BLaER1 treated with 17β-estradiol and CSF1 and Interleukin-3, amounts not matched to agents 10 nM and 100 nM (cell line): ENCODE data around the gene HMCES.

Experiments
- H3K27ac ChIP-seq, 11 experiments: shearing (Covaris generic); formaldehyde crosslinking; 2 replicates each; pipeline ENCODE4 v1.8.1; 2022
- H3K27me3 ChIP-seq, 11 experiments: shearing (Covaris generic); formaldehyde crosslinking; 2 replicates each; pipeline ENCODE4 v1.8.1; 2022
- H3K36me3 ChIP-seq, 11 experiments: shearing (Covaris generic); formaldehyde crosslinking; 2 replicates each; pipeline ENCODE4 v1.8.1; 2022
- H3K4me1 ChIP-seq, 10 experiments: shearing (Covaris generic); formaldehyde crosslinking; 2 replicates each; pipeline ENCODE4 v1.8.1; 2022
- H3K4me2 ChIP-seq, 11 experiments: shearing (Covaris generic); formaldehyde crosslinking; 2 replicates each; pipeline ENCODE4 v1.8.1; 2022
- H3K4me3 ChIP-seq, 10 experiments: shearing (Covaris generic); formaldehyde crosslinking; 2 replicates each; pipeline ENCODE4 v1.8.1; 2022
- H3K9ac ChIP-seq, 11 experiments: shearing (Covaris generic); formaldehyde crosslinking; 2 replicates each; pipeline ENCODE4 v1.8.1; 2022
- H3K9me3 ChIP-seq, 11 experiments: shearing (Covaris generic); formaldehyde crosslinking; replicated peaks in 1 of 11; 2 replicates each; pipeline ENCODE4 v1.8.1; 2022
- H4K20me1 ChIP-seq, 11 experiments: shearing (Covaris generic); formaldehyde crosslinking; 2 replicates each; pipeline ENCODE4 v1.8.1; 2022
- Cebpa-rat ChIP-seq, 11 experiments: shearing (Covaris generic); IDR thresholded peaks; 2 replicates each; pipeline ENCODE4 v1.8.1; 2022

The HMCES gene

DNA sequence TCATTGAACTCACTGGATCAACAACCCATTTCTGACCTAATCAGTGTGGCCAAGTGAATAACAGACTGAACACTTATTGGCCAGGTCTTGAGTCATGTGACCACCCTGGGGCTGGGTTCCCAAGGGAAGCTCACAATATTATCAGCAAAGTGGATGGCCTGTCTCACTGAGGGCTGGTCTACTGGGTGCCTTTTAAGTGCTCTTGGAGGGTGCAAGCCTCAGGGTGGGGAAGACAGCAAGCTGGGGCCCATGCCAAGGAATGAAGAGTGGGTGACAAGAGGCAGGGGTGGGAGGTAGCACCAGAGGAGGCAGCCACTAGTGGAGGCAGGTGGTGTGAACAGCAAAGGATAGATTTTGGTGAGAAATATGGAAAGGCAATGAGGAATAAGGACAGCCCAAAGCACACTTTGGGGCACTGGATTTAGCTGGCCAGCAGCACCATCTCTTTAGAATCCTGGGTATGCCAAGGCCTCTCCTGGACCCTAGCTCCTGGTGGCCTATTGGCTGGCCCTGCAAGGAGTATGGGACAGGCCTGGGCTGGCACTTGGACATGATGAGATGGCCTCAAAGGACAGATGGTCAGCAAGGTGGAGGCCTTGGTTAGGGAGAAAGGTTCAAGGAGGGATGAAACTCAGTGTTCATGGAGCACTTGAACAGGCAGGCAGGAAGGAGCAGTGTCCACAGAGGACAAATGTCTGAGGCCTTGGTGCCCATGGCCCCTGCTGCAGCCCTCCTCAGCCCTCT, 34.2 kb downstream of the HMCES start:
- Histone ChIP-seq H4K20me1 (peaks cover 9 to 46% (median 26%) of the 10 kb centered on the region in 11 experiments; a peak in 16 of 22 replicates), H3K4me1 (peaks cover 27 to 39% (median 32%) of the 10 kb centered on the region in 10 experiments), H3K9me3 (no peaks in the 10 kb centered on the region), H3K36me3 (peaks cover 0 to 2% (median 0%) of the 10 kb centered on the region in 11 experiments; a peak in 3 of 22 replicates), H3K9ac (peak overlapping the region in 2 of 11 experiments; percentile 95 to 96; a peak in 1 of 22 replicates), H3K27ac (peak overlapping the region in 1 of 11 experiments; percentile 10; a peak in 1 of 22 replicates), H3K27me3 (no peaks in the 10 kb centered on the region), H3K4me3 (no peak overlapping the region; a peak in 1 of 20 replicates), H3K4me2 (peak overlapping the region in 9 of 11 experiments; percentile 88 to 96 (median 93); a peak in 15 of 22 replicates)
- no peak for TF ChIP-seq Cebpa-rat (IDR thresholded peaks at IDR 0.05)

GRCh38 chr3:129313415-129313664, 34.7 kb downstream of the HMCES start:
- TF ChIP-seq Cebpa-rat (IDR thresholded peaks at IDR 0.05) = no peak
- Histone ChIP-seq H3K36me3 (no peaks in the 10 kb centered on the region; a peak in 2 of 22 replicates), H3K27ac (peak overlapping the region in 2 of 11 experiments; percentile 10 to 93; a peak in 1 of 22 replicates), H3K9ac (peak overlapping the region in 4 of 11 experiments; percentile 91 to 96 (median 96); a peak in 3 of 22 replicates), H3K4me3 (peak overlapping the region in 1 of 10 experiments; percentile 95; a peak in 1 of 20 replicates), H3K4me1 (peaks cover 31 to 44% (median 37%) of the 10 kb centered on the region in 10 experiments), H3K4me2 (peak overlapping the region; percentile 88 to 96 (median 91); a peak in 20 of 22 replicates), H3K9me3 (no peaks in the 10 kb centered on the region), H4K20me1 (peaks cover 9 to 46% (median 26%) of the 10 kb centered on the region in 11 experiments; a peak in 16 of 22 replicates), H3K27me3 (no peaks in the 10 kb centered on the region)

DNA sequence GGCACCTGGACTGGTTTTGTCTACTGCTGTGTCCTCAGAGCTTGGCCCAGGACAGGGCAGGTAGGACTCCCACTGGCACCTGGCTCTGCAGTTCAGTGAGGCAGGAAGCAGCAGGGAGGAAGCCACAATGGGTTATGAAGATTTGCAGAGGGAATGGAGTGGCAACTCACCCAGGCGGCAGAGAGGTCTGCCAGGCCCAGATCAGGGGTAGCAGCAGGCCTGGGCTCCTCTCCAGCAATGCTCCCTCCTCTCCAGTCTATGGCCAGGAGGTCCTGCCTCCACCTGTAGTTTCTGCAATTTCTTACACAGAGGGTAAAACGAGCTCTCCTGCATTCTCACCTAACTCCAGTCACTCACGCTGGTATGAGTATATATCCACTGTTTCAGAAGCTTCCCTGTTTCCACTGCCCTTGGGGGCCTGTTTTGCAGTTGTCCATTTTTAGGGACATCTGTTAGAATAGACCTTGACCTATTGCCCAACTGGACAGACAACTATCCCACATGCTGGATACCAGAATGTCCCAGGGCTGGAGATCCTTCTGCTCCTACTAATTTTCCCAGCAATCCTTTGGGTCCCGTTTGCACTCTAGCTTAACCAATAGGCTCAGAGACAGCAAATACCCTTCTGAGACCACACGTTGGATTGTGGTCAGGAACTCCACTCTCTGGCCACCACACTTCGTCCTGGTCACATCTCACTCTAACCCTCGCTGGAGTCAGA, 35.2 kb downstream of the HMCES start:
- Histone ChIP-seq H3K4me2 (peak overlapping the region; percentile 88 to 96 (median 91)), H3K9ac (peak overlapping the region; percentile 91 to 99 (median 96); a peak in 21 of 22 replicates), H4K20me1 (peaks cover 9 to 49% (median 26%) of the 10 kb centered on the region in 11 experiments; a peak in 16 of 22 replicates), H3K9me3 (no peaks in the 10 kb centered on the region), H3K27me3 (no peaks in the 10 kb centered on the region), H3K27ac (peak overlapping the region in 10 of 11 experiments; percentile 92 to 98 (median 95); a peak in 16 of 22 replicates), H3K4me3 (peak overlapping the region; percentile 85 to 99 (median 90); a peak in 19 of 20 replicates), H3K4me1 (peaks cover 31 to 49% (median 42%) of the 10 kb centered on the region in 10 experiments), H3K36me3 (no peaks in the 10 kb centered on the region; a peak in 2 of 22 replicates)
- TF ChIP-seq Cebpa-rat (IDR thresholded peaks at IDR 0.05) = no peak

- H3K27ac ChIP-seq = peak overlapping the region; percentile 92 to 98 (median 94)
- H3K4me3 ChIP-seq = peak overlapping the region; percentile 85 to 99 (median 90)
- peaks cover 0 to 6% (median 0%) of the 10 kb centered on the region in 11 experiments; a peak in 4 of 22 replicates for H3K36me3 ChIP-seq
- H3K27me3 ChIP-seq = no peaks in the 10 kb centered on the region
- H3K4me1 ChIP-seq = peaks cover 31 to 54% (median 46%) of the 10 kb centered on the region in 10 experiments
- no peaks in the 10 kb centered on the region for H3K9me3 ChIP-seq
- H3K9ac ChIP-seq = peak overlapping the region; percentile 91 to 99 (median 96)
- peaks cover 9 to 52% (median 26%) of the 10 kb centered on the region in 11 experiments; a peak in 16 of 22 replicates for H4K20me1 ChIP-seq
- H3K4me2 ChIP-seq = peak overlapping the region; percentile 88 to 96 (median 91)
- no peak for TF ChIP-seq Cebpa-rat (IDR thresholded peaks at IDR 0.05)
Measured at GRCh38 chr3:129314386-129315222, 35.9 kb downstream of the HMCES start.

DNA sequence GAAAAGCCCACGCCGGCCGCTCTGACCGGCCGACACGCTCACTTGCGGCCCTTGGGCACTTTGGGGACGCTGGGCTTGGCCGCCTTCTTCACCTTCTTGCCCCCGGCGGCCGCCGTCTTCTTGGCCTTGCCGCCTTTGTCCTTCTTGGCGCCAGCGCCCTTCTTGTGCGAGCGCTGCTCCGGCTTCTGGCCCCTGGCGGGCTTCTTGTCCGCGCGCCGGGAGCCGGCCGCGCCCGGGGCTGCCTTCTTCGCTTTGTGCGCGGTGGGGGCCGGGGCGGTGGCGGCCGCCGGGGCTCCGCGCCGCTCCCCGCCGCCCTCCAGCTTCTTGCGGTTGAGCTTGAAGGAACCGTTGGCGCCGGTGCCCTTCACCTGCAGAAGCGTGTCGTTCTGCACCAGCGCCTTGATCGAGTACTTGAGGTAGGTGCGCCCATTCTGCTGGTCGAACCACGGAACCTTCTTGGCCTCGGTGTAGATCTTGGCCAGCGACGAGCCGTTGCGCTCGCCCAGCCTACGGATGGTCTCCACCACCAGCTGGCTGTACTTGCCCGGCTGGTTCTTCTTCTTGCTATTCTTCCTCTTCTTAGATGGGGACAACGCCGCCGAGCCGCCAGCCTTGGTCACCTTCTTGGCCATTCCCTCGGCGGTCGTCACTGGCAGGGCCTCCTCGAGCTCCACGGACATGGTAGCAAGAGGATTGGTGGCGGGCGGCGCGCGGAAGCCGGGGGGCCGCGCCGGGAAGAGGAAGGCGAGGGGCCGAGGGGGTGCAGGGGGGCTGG, 36.7 kb downstream of the HMCES start:
- Histone ChIP-seq H3K4me3 (peak overlapping the region; percentile 85 to 99 (median 90)), H4K20me1 (peaks cover 9 to 50% (median 26%) of the 10 kb centered on the region in 11 experiments; a peak in 16 of 22 replicates), H3K27me3 (no peaks in the 10 kb centered on the region), H3K9me3 (no peaks in the 10 kb centered on the region), H3K4me2 (peak overlapping the region; percentile 88 to 96 (median 91)), H3K27ac (peak overlapping the region; percentile 92 to 98 (median 94)), H3K9ac (peak overlapping the region; percentile 91 to 99 (median 96)), H3K4me1 (peaks cover 29 to 54% (median 44%) of the 10 kb centered on the region in 10 experiments), H3K36me3 (peaks cover 0 to 14% (median 3%) of the 10 kb centered on the region in 11 experiments; a peak in 7 of 22 replicates)
- TF ChIP-seq Cebpa-rat (IDR thresholded peaks at IDR 0.05) = no peak

DNA sequence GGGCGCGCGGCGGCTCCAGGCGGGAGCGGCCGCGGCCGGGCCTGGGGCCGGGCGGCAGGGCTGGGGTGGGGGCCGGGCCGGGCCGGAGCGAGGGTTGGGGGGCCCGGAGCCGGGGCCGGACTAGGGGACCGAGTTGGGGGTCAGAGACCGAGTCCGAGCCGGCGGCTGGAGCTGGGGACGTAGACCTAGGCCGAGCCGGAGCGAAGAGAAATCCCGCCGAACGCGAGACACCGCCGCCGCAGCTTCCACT, 37.3 kb downstream of the HMCES start:
- no peaks in the 10 kb centered on the region for H3K27me3 ChIP-seq
- no peak for TF ChIP-seq Cebpa-rat (IDR thresholded peaks at IDR 0.05)

GRCh38 chr3:129316248-129317013, 37.8 kb downstream of the HMCES start:
- Histone ChIP-seq H3K4me3 (peak overlapping the region; percentile 85 to 99 (median 90)), H3K4me2 (peak overlapping the region; percentile 75 to 96 (median 91)), H3K9me3 (no peaks in the 10 kb centered on the region), H3K9ac (peak overlapping the region; percentile 91 to 99 (median 96)), H4K20me1 (peaks cover 9 to 41% (median 26%) of the 10 kb centered on the region in 11 experiments; a peak in 16 of 22 replicates), H3K36me3 (peaks cover 0 to 23% (median 10%) of the 10 kb centered on the region in 11 experiments; a peak in 10 of 22 replicates), H3K4me1 (peaks cover 26 to 54% (median 44%) of the 10 kb centered on the region in 10 experiments), H3K27ac (peak overlapping the region; percentile 92 to 98 (median 94)), H3K27me3 (no peaks in the 10 kb centered on the region)
- no peak for TF ChIP-seq Cebpa-rat (IDR thresholded peaks at IDR 0.05)

More for the DNA sequence above, 37.3 kb downstream of the HMCES start:
- peak overlapping the region; percentile 75 to 96 (median 91); a peak in 21 of 22 replicates for H3K4me2 ChIP-seq
- H3K9ac ChIP-seq = peak overlapping the region; percentile 91 to 99 (median 96)
- H3K36me3 ChIP-seq = peaks cover 0 to 18% (median 8%) of the 10 kb centered on the region in 11 experiments; a peak in 9 of 22 replicates
- no peaks in the 10 kb centered on the region for H3K9me3 ChIP-seq
- peak overlapping the region; percentile 92 to 98 (median 94) for H3K27ac ChIP-seq
- H3K4me3 ChIP-seq = peak overlapping the region; percentile 85 to 99 (median 90)
- H4K20me1 ChIP-seq = peaks cover 9 to 45% (median 26%) of the 10 kb centered on the region in 11 experiments; a peak in 16 of 22 replicates
- H3K4me1 ChIP-seq = peaks cover 26 to 54% (median 44%) of the 10 kb centered on the region in 10 experiments
